Activated T-cell treated with anti-CD3 and anti-CD28 coated beads, Interleukin-2, amount 50 U/mL, for 24 hours (primary cell): ENCODE data around the gene CILP2.
A peak's percentile ranks its signal among the peaks of the same experiment; 100 is the strongest.

ENCODE experiments used
- DNase-seq: peaks from one replicate; pipeline ENCODE4 v3.0.0-alpha.2; 2020
- H3K27ac Mint-ChIP-seq: 2 replicates; pipeline ENCODE4 v1.8.0; 2020; ENCODE audit warnings: mild to moderate bottlenecking, mixed read lengths
- H3K27me3 Mint-ChIP-seq: 2 replicates; pipeline ENCODE4 v1.8.0; 2020; ENCODE audit warnings: mixed read lengths
- H3K36me3 Mint-ChIP-seq: 2 replicates; pipeline ENCODE4 v1.8.0; 2020; ENCODE audit warnings: low read depth, mixed read lengths
- H3K4me1 Mint-ChIP-seq: 2 replicates; pipeline ENCODE4 v1.8.0; 2020; ENCODE audit warnings: low read depth, mixed read lengths
- H3K4me3 Mint-ChIP-seq: 2 replicates; pipeline ENCODE4 v1.8.0; 2020; ENCODE audit warnings: mild to moderate bottlenecking, moderate library complexity, mixed read lengths
- H3K9me3 Mint-ChIP-seq: 2 replicates; pipeline ENCODE4 v1.8.0; 2020; ENCODE audit warnings: mixed read lengths

CILP2 gene

GRCh38 chr19:19517235-19517619, 20.8 kb upstream of the CILP2 start:
- peak overlapping the region; percentile 95 for H3K4me3 Mint-ChIP-seq
- peaks cover 61% of the 10 kb centered on the region for H3K36me3 Mint-ChIP-seq
- DNase-seq: no peak
- H3K27ac Mint-ChIP-seq: peak overlapping the region; percentile 97
- peaks cover 43% of the 10 kb centered on the region for H3K4me1 Mint-ChIP-seq
- no peaks in the 10 kb centered on the region for H3K27me3 Mint-ChIP-seq
- no peaks in the 10 kb centered on the region for H3K9me3 Mint-ChIP-seq

- Mint-ChIP-seq H3K36me3 (peaks cover 73% of the 10 kb centered on the region), H3K27me3 (no peaks in the 10 kb centered on the region), H3K4me3 (no peak overlapping the region), H3K27ac (peak overlapping the region; percentile 44), H3K4me1 (peaks cover 49% of the 10 kb centered on the region), H3K9me3 (no peaks in the 10 kb centered on the region)
- no peak for DNase-seq
Observed at GRCh38 chr19:19520989-19521388, 17.1 kb upstream of the CILP2 start.

GRCh38 chr19:19523177-19523576, 14.9 kb upstream of the CILP2 start:
- Mint-ChIP-seq H3K4me3 (no peak overlapping the region), H3K36me3 (peaks cover 74% of the 10 kb centered on the region), H3K27ac (no peak overlapping the region)

GRCh38 chr19:19524053-19524452, 14.0 kb upstream of the CILP2 start:
- H3K9me3 Mint-ChIP-seq: no peaks in the 10 kb centered on the region
- peaks cover 37% of the 10 kb centered on the region for H3K4me1 Mint-ChIP-seq
- DNase-seq: no peak
- peak overlapping the region; percentile 22 for H3K27ac Mint-ChIP-seq
- H3K4me3 Mint-ChIP-seq: no peak overlapping the region
- H3K27me3 Mint-ChIP-seq: no peaks in the 10 kb centered on the region
- H3K36me3 Mint-ChIP-seq: peaks cover 75% of the 10 kb centered on the region

More at GRCh38 chr19:19523177-19523576, 14.9 kb upstream of the CILP2 start:
- Mint-ChIP-seq H3K4me1 (peaks cover 40% of the 10 kb centered on the region), H3K9me3 (no peaks in the 10 kb centered on the region), H3K27me3 (no peaks in the 10 kb centered on the region)
- no peak for DNase-seq

- Mint-ChIP-seq H3K27me3 (no peaks in the 10 kb centered on the region), H3K4me3 (no peak overlapping the region), H3K27ac (peak overlapping the region; percentile 59), H3K4me1 (peaks cover 23% of the 10 kb centered on the region), H3K9me3 (no peaks in the 10 kb centered on the region), H3K36me3 (peaks cover 70% of the 10 kb centered on the region)
- no peak for DNase-seq
Observed at GRCh38 chr19:19525611-19526380, 12.3 kb upstream of the CILP2 start.

- Mint-ChIP-seq H3K9me3 (no peaks in the 10 kb centered on the region), H3K27me3 (no peaks in the 10 kb centered on the region), H3K36me3 (peaks cover 72% of the 10 kb centered on the region), H3K4me1 (peaks cover 19% of the 10 kb centered on the region), H3K4me3 (no peak overlapping the region), H3K27ac (peak overlapping the region; percentile 40)
- no peak for DNase-seq
Observed at GRCh38 chr19:19526581-19527370, 11.3 kb upstream of the CILP2 start.

GRCh38 chr19:19527371-19527656, 10.8 kb upstream of the CILP2 start:
- peaks cover 75% of the 10 kb centered on the region for H3K36me3 Mint-ChIP-seq
- DNase-seq: no peak
- H3K9me3 Mint-ChIP-seq: no peaks in the 10 kb centered on the region
- H3K4me1 Mint-ChIP-seq: peaks cover 22% of the 10 kb centered on the region
- H3K4me3 Mint-ChIP-seq: no peak overlapping the region
- no peak overlapping the region for H3K27ac Mint-ChIP-seq
- H3K27me3 Mint-ChIP-seq: no peaks in the 10 kb centered on the region

- H3K4me3 Mint-ChIP-seq: no peak overlapping the region
- H3K27ac Mint-ChIP-seq: peak overlapping the region; percentile 18
- no peak for DNase-seq
- H3K36me3 Mint-ChIP-seq: peaks cover 70% of the 10 kb centered on the region
- H3K4me1 Mint-ChIP-seq: peaks cover 19% of the 10 kb centered on the region
- no peaks in the 10 kb centered on the region for H3K9me3 Mint-ChIP-seq
- H3K27me3 Mint-ChIP-seq: no peaks in the 10 kb centered on the region
Observed at GRCh38 chr19:19527674-19528625, 10.1 kb upstream of the CILP2 start.

- no peaks in the 10 kb centered on the region for H3K27me3 Mint-ChIP-seq
- DNase-seq: no peak
- H3K9me3 Mint-ChIP-seq: no peaks in the 10 kb centered on the region
- H3K36me3 Mint-ChIP-seq: peaks cover 67% of the 10 kb centered on the region
- H3K4me1 Mint-ChIP-seq: peaks cover 16% of the 10 kb centered on the region
- H3K4me3 Mint-ChIP-seq: no peak within 1 kb of the TSS
- peak within 1 kb of the TSS; percentile 36 for H3K27ac Mint-ChIP-seq
Observed at GRCh38 chr19:19528721-19529490, 9.2 kb upstream of the CILP2 start, which contains the start of gene YJEFN3. YJEFN3 (plus strand) TSS chr19:19528911; CDS start chr19:19528933, 22 bp downstream.

- Mint-ChIP-seq H3K9me3 (no peaks in the 10 kb centered on the region), H3K4me1 (peaks cover 12% of the 10 kb centered on the region), H3K4me3 (no peak overlapping the region), H3K36me3 (peaks cover 57% of the 10 kb centered on the region), H3K27me3 (no peaks in the 10 kb centered on the region), H3K27ac (peak overlapping the region; percentile 36)
- DNase-seq: no peak
Observed at GRCh38 chr19:19529783-19530422, 8.2 kb upstream of the CILP2 start.

GRCh38 chr19:19530423-19530804, 7.7 kb upstream of the CILP2 start:
- peaks cover 12% of the 10 kb centered on the region for H3K4me1 Mint-ChIP-seq
- DNase-seq: no peak
- no peaks in the 10 kb centered on the region for H3K27me3 Mint-ChIP-seq
- no peak overlapping the region for H3K27ac Mint-ChIP-seq
- no peak overlapping the region for H3K4me3 Mint-ChIP-seq
- no peaks in the 10 kb centered on the region for H3K9me3 Mint-ChIP-seq
- peaks cover 52% of the 10 kb centered on the region for H3K36me3 Mint-ChIP-seq

GRCh38 chr19:19530889-19531288, 7.2 kb upstream of the CILP2 start:
- Mint-ChIP-seq H3K27ac (peak overlapping the region; percentile 60), H3K36me3 (peaks cover 52% of the 10 kb centered on the region), H3K4me1 (peaks cover 12% of the 10 kb centered on the region), H3K9me3 (no peaks in the 10 kb centered on the region), H3K27me3 (no peaks in the 10 kb centered on the region), H3K4me3 (no peak overlapping the region)
- no peak for DNase-seq

- Mint-ChIP-seq H3K4me3 (no peak overlapping the region), H3K4me1 (peaks cover 7% of the 10 kb centered on the region), H3K9me3 (no peaks in the 10 kb centered on the region), H3K27me3 (no peaks in the 10 kb centered on the region), H3K36me3 (peaks cover 40% of the 10 kb centered on the region), H3K27ac (peak overlapping the region; percentile 79)
- DNase-seq: peak; percentile 92
Observed at GRCh38 chr19:19531951-19532805, 5.9 kb upstream of the CILP2 start.
